WTC11 (cell line): ENCODE data around the gene CCL17. TPM values are rescaled to one million over a fixed set of nuclear protein-coding genes. Genes with fewer than 3 reads are reported as not detected.
"Not testable (repeated sequence)": the region's sequence is repeated elsewhere in the genome, so short reads cannot be mapped to it uniquely, and the experiment has no call there.

Source experiments
- ATAC-seq: fragments of 200-7000 bp; cut with Tn5 transposase; 2 replicates; pipeline ENCODE4 v1.10.0; 2021; ENCODE audit warnings: mild to moderate bottlenecking, moderate library complexity
- CTCF ChIA-PET: fragments of 300-600 bp; sonication (Branson Sonifier 250); formaldehyde crosslinking; loops from one replicate; lab custom pipeline; 2021; ENCODE audit warnings: antibody characterized with exemption; lab: Charles Lee
- POLR2A ChIA-PET: fragments of 350-600 bp; sonication (Branson Sonifier 250); formaldehyde crosslinking; loops from one replicate; lab custom pipeline; 2021; ENCODE audit warnings: antibody characterized with exemption; lab: Charles Lee
- DNase-seq: peaks from one replicate; pipeline ENCODE4 v3.0.0; 2021; ENCODE audit warnings: low spot score
- H3K27ac Mint-ChIP-seq: 2 replicates; pipeline ENCODE4 v1.8.0; 2021; ENCODE audit warnings: mixed read lengths
- H3K27me3 Mint-ChIP-seq: 2 replicates; pipeline ENCODE4 v1.8.0; 2021; ENCODE audit warnings: low read depth, mild to moderate bottlenecking, moderate library complexity, mixed read lengths
- H3K36me3 Mint-ChIP-seq: 2 replicates; pipeline ENCODE4 v1.8.0; 2021; ENCODE audit warnings: mixed read lengths
- H3K4me1 Mint-ChIP-seq: 2 replicates; pipeline ENCODE4 v1.8.0; 2022; ENCODE audit warnings: mixed read lengths
- H3K4me3 Mint-ChIP-seq: 2 replicates; pipeline ENCODE4 v1.8.0; 2021; ENCODE audit warnings: mild to moderate bottlenecking, moderate library complexity, mixed read lengths
- H3K9me3 Mint-ChIP-seq: 2 replicates; pipeline ENCODE4 v1.8.0; 2021; ENCODE audit warnings: mixed read lengths
- ATF6 ChIP-seq: sonication (generic); formaldehyde crosslinking; IDR thresholded peaks from 2 replicates; pipeline ENCODE4 v1.8.1; 2023; ENCODE audit warnings: mild to moderate bottlenecking, missing genetic modification reagents
- HMGXB4 ChIP-seq: sonication (generic); formaldehyde crosslinking; IDR thresholded peaks from 2 replicates; pipeline ENCODE4 v1.8.1; 2023; ENCODE audit warnings: mild to moderate bottlenecking, moderate library complexity, missing genetic modification reagents
- JAZF1 ChIP-seq: fragments of 250-450 bp; sonication (Bioruptor Pico); IDR thresholded peaks from 2 replicates; pipeline ENCODE4 v1.9.0; 2021; ENCODE audit warnings: moderate library complexity, mild to moderate bottlenecking, inconsistent platforms
- MAX ChIP-seq: sonication (generic); formaldehyde crosslinking; IDR thresholded peaks from 2 replicates; pipeline ENCODE4 v1.8.0; 2022; ENCODE audit warnings: mild to moderate bottlenecking, missing genetic modification reagents
- PREB ChIP-seq: sonication (generic); formaldehyde crosslinking; IDR thresholded peaks from 2 replicates; pipeline ENCODE4 v1.8.1; 2022; ENCODE audit warnings: mild to moderate bottlenecking, missing genetic modification reagents, moderate library complexity, borderline replicate concordance
- SMAD3 ChIP-seq: sonication (generic); formaldehyde crosslinking; IDR thresholded peaks from 2 replicates; pipeline ENCODE4 v1.8.0; 2022; ENCODE audit warnings: missing genetic modification reagents, mild to moderate bottlenecking, borderline replicate concordance
- SOX15 ChIP-seq: fragments of 250-450 bp; sonication (Bioruptor Pico); IDR thresholded peaks from 2 replicates; pipeline ENCODE4 v1.9.0; 2021; ENCODE audit warnings: mild to moderate bottlenecking
- TEAD4 ChIP-seq: sonication (generic); formaldehyde crosslinking; IDR thresholded peaks from 2 replicates; pipeline ENCODE4 v1.8.0; 2022; ENCODE audit warnings: mild to moderate bottlenecking, missing genetic modification reagents
- ZBTB21 ChIP-seq: sonication (generic); formaldehyde crosslinking; IDR thresholded peaks from 2 replicates; pipeline ENCODE4 v1.8.1; 2023; ENCODE audit warnings: mild to moderate bottlenecking, missing genetic modification reagents, borderline replicate concordance
- ZNF219 ChIP-seq: sonication (generic); formaldehyde crosslinking; IDR thresholded peaks from 2 replicates; pipeline ENCODE4 v1.8.0; 2023; ENCODE audit warnings: missing genetic modification reagents, mild to moderate bottlenecking, borderline replicate concordance
- total RNA-seq: library from RNA; stranded (reverse); gene quantifications from 3 replicates; pipeline ENCODE4 v1.2.3, GENCODE V29; 2021
- TF ChIP-seq, protein P1 (sequence below): fragments of 250-450 bp; sonication (Bioruptor Pico); IDR thresholded peaks from 2 replicates; pipeline ENCODE4 v1.9.0; 2021; ENCODE audit warnings: mild to moderate bottlenecking

CCL17 gene
- total RNA-seq, 1 experiment from 2014 or later = not detected

DNA sequence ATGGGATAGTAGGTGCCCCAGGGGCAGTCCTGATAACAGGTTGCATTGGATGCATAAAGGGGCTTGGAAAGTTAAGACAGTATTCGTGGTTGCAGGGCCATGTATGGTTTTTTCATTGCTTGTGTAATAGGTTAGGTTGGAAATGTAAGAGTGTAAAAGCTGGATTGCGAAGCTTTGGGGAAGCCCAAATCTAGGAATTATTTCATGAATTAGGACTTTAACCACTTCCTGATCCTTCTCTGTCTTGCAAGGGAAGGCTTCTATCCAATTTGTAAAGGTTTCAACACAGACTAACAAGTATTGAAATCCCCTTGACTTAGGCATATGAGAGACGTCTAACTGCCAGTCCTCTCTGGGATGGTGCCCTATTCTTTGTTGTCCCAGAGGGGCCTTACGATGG is 7.8 kb upstream of the CCL17 start (continued):
- TF ChIP-seq SMAD3 = no peak
- no peak for TF ChIP-seq ZBTB21 (CRISPR knock-in tag)
- TF ChIP-seq MAX (CRISPR knock-in tag) = no peak
- TF ChIP-seq, protein P1, sequence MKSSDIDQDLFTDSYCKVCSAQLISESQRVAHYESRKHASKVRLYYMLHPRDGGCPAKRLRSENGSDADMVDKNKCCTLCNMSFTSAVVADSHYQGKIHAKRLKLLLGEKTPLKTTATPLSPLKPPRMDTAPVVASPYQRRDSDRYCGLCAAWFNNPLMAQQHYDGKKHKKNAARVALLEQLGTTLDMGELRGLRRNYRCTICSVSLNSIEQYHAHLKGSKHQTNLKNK (CRISPR knock-in tag) = no peak

DNA sequence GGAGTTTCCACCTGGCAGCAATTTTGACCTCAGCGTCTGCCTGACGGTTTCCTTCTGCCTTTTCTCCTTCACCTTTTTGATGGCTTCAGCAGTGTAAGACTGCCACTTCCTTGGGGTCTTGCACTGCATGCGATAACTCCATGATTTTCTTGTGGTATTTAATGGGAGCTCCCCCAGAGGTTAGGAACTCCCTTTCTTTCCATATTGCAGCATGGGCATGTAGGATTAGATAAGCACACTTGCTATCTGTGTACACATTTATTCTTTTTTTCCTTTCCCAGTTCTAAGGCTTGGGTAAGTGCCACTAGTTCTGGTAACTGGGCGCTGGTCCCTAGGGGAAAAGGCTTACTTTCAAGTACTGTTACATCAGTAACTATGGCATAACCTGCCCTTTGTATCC is 7.1 kb upstream of the CCL17 start:
- H3K4me3 Mint-ChIP-seq, H3K27me3 Mint-ChIP-seq, H3K9me3 Mint-ChIP-seq, POLR2A ChIA-PET, H3K27ac Mint-ChIP-seq, CTCF ChIA-PET, ATAC-seq, H3K36me3 Mint-ChIP-seq, DNase-seq, H3K4me1 Mint-ChIP-seq: not testable (repeated sequence)

- H3K4me3 Mint-ChIP-seq = no peak overlapping the region
- no peaks in the 10 kb centered on the region for H3K36me3 Mint-ChIP-seq
- no peaks in the 10 kb centered on the region for H3K4me1 Mint-ChIP-seq
- ChIA-PET CTCF (interaction anchor here (0.6 to 0.9 kb wide), 2 partner anchors 15 to 149 kb away, joined by 3 read pairs; no protein-coding TSS in a partner anchor), POLR2A (no interaction called here)
- DNase-seq = no peak
- peak; percentile 36; the same call in 1 of the 2 replicates for ATAC-seq
- no peaks in the 10 kb centered on the region for H3K9me3 Mint-ChIP-seq
- no peak overlapping the region for H3K27ac Mint-ChIP-seq
- no peak for TF ChIP-seq JAZF1 (CRISPR knock-in tag)
- TF ChIP-seq, protein P1 (CRISPR knock-in tag) = no peak
- TF ChIP-seq HMGXB4 (CRISPR knock-in tag) = no peak
- no peak for TF ChIP-seq PREB (CRISPR knock-in tag)
- no peak for TF ChIP-seq ZNF219 (CRISPR knock-in tag)
- no peak for TF ChIP-seq TEAD4 (CRISPR knock-in tag)
- TF ChIP-seq SOX15 (CRISPR knock-in tag) = no peak
- H3K27me3 Mint-ChIP-seq = no peaks in the 10 kb centered on the region; the same call in 1 of the 2 replicates
These were observed 2.5 kb upstream of the CCL17 start for GRCh38 chr16:57401943-57402640.

- Mint-ChIP-seq H3K9me3 (no peaks in the 10 kb centered on the region), H3K4me3 (no peak overlapping the region), H3K4me1 (no peaks in the 10 kb centered on the region), H3K27me3 (no peaks in the 10 kb centered on the region; the same call in 1 of the 2 replicates), H3K27ac (no peak overlapping the region), H3K36me3 (no peaks in the 10 kb centered on the region)
- no peak for ATAC-seq
- ChIA-PET POLR2A (no interaction called here), CTCF (interaction anchor here (0.8 to 3.5 kb wide), 4 partner anchors 13 to 42 kb away, joined by 3 to 37 read pairs (median 6); partner anchors contain the start of genes CIAPIN1, COQ9 and CX3CL1)
- TF ChIP-seq ATF6 (CRISPR knock-in tag) = no peak
- DNase-seq = no peak
These were observed 530 bp downstream of the CCL17 start for GRCh38 chr16:57405097-57405496.
